HG03039 (cell line): ENCODE measurements around the gene REPS2.

ENCODE experiments used
- ATAC-seq: cut with Tn5 transposase; IDR thresholded peaks from one replicate; pipeline ENCODE4 v1.9.1; 2021; ENCODE audit warnings: mild to moderate bottlenecking, moderate library complexity; ENCODE audit not compliant: unreplicated experiment

The REPS2 gene

DNA sequence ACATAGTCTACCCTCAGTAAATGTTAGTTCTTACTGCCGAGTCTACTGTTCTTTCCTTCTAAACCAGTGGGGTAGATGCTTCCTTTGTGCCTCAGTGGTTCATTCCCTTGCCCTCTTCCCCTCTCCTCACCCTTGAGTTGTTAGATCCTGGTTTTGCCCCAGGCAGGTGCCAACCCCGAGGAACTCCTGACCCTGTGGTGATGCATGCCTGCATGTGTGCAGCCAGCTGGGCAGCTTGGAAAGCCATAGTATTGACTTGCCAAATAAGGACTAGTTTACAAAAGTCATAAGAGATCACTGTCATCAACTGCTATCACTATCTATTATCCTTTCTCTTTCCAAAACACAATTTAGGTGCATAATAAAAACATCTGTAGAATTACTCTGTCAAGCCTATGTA, 50.9 kb downstream of the REPS2 start:
- ATAC-seq: no peak

GRCh38 chrX:16999275-16999674, 52.8 kb downstream of the REPS2 start:
- ATAC-seq: no peak

DNA sequence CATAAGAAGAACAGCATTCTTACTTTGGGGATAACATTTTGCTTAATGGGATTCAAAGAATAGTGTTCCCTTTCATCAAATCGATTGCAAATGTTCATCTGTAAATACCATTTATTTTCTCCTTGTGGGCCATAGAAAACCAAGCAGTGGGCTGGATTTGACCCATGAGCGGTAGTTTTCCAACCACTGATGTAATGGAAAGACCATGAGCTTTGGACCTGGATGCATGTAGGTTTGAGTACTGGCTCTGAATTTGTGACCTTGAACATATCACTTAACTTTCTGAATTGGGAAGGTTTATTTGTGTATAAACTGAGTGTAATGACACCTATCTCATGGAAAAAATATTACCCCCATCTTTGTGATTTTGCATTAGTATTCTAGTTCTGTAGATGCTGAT, 54.3 kb downstream of the REPS2 start:
- no peak for ATAC-seq

DNA sequence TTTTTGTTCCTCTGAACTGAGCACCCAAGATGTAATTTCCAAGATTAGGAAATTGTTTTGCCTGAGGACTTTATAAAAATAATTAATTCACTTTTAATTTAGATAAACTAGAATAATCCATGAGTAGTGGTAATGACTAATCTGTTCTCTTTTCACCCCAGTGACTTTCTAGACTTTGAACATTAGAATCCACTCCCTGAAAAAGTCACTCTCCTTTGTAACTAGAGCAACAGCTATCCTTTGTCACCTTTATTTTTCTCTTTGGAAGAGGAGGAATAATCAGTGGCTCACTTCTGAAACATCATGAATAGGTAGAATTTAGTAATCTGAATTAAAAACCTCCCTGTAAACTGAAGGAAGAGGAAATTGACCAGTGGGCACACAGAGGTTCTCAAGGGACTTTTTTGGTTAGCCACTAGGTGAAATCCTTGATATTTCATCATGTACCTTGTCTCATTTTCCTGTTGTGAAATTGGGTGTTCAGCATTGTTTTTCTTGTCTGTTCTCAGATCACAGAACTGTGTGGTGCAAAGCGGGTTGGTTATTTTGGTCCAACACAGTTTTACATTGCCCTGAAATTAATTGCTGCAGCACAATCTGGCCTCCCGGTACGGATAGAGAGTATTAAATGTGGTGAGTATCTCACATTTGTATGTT, 59.4 kb downstream of the REPS2 start:
- no peak for ATAC-seq

GRCh38 chrX:17007134-17007768, 60.8 kb downstream of the REPS2 start:
- no peak for ATAC-seq

DNA sequence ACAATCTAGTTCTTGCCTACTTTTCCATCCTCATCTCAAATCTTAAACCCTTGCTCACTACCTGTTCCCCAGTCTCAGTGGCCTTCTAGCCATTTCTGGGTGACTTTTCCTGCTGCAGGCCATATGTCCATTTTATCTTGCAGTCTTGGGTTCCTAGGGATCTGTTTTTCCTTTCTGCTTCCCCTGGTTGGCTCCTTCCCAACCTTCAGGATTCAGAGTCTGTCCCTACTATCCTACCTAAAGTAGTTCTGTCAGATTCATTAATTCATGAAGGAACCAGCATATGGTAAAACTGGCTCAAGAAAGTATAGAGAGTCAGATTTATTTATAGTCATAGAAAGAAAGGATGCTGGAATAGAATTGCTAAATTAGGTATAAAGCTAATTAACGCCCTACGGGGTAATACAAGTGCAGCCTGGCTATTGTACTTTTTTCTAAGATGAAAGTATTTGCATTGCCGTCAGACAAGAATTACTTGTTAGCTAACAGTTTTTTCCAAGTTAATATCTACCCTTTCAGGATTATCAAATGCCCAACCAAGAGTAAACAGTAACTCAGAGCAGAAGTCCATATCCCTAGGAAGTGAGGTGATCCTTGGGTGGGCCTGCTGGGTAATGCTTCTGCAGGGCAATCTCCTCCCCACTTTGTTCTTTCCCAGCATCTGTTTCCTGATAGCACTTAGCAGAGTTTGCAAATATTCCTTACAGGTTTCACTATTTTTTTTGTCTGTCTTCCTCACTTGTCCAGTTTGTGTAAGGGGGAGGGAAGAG, 63.6 kb downstream of the REPS2 start:
- no peak for ATAC-seq

GRCh38 chrX:17012465-17012864, 66.0 kb downstream of the REPS2 start:
- ATAC-seq: no peak

GRCh38 chrX:17014216-17014615, 67.8 kb downstream of the REPS2 start:
- ATAC-seq: no peak

GRCh38 chrX:17017134-17017533, 70.7 kb downstream of the REPS2 start:
- no peak for ATAC-seq

DNA sequence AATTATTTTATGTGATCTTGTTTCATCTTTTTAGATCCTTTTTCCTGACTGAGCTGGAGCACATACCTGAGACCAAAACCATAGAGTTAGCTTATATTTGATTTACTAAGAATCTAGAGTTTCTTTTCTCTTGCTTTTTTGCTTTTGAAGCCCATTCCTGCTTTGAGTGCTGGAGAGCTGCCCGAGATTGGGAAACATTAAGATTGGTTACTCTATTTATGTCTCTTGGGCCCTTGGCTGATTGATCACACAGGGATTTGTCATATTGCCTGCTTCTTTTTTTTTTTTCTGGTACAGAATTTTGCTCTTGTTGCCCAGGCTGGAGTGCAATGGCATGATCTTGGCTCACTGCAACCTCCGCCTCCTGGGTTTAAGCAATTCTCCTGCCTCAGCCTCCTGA, 73.9 kb downstream of the REPS2 start:
- ATAC-seq: no peak

DNA sequence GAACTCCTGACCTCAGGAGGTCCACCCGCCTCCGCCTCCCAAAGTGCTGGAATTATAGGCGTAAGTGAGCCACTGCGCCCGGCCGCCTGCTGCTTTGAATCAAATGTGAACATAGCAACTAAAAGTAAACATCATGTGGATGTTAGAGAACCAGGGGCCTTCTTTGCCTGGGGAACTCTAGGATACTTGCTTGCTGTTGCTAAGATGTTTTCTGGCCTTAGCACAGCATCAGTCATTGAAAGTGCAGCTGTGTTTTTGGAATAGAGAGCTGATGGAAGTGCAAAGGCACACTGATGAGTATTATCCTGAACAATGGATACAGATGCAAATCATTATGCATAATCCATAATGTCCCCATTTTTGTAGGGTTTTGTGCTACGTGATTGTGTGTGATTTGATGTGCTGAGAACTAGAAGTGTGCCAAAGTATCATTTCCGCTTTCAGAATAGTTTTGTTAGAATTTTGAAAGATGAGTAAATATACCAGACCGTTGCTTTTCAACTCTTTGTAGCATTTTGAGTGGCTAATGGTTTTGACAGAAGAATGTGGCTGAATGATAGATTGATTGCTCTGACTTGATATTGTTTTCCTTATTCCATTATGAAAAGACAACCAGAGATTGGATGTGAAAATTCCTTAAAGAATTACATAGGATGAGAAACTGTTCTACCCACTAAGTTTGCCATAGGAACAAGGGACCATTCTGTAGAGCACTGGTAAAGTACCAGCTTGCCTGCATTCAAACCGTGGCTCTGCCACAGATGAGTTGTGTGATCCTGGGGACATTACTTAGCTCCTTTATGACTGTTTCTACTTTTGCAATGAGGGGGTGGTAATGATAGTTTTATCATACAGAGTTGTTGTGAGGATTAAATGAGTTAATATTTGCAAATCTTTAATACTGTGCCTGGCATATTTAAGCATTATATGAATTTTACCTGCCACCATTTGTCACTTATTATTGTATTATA, 74.7 kb downstream of the REPS2 start:
- no peak for ATAC-seq

DNA sequence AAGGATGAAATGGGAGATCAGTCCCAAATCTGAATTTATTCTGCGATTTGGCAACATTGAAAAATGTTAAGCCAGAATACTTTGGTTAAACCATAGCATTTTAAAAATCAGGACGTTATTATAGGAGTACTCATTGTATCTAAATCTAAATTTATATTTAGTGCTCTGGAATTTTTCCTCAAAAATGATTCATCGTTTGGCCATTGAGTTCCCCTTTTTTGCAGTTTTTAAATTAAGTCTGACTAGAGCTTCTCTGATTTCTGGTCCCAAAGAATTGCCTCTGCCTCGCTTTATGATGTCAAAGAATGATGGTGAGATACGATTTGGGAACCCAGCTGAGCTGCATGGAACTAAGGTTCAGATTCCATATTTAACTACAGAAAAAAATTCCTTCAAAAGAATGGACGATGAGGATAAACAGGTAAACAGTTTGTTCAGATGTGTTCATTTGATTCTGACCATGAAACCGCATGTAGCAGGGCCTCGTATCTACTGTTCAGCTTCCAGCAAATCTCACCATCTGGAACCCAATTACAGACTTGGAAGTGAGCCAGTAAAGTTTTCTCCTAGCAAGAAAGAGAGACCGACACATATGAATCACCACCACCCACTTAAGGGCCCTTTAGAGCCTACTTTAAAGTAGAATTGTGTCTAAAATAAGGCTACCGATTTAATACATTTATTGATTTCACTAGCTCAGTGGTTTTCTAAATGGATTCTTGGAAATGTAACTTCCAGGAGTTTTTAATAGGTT, 75.6 kb downstream of the REPS2 start:
- no peak for ATAC-seq

GRCh38 chrX:17023661-17024060, 77.2 kb downstream of the REPS2 start:
- no peak for ATAC-seq

DNA sequence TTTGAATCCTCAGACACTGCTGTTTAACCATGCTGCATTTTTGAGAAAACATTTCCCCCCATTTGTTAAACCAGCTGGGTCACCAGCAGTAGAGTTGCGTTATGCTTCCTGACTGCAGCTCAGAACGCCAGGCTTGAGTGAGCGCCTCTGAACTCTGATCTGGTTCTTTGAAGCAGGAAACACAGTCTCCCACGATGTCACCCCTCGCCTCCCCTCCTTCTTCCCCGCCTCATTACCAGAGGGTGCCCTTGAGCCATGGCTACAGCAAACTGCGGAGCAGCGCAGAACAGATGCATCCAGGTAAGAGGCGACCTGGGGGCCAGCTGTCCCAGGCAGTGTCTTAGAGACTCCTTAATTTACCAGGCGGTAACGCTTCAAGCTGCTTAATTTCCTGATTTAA, 78.4 kb downstream of the REPS2 start:
- ATAC-seq: no peak

DNA sequence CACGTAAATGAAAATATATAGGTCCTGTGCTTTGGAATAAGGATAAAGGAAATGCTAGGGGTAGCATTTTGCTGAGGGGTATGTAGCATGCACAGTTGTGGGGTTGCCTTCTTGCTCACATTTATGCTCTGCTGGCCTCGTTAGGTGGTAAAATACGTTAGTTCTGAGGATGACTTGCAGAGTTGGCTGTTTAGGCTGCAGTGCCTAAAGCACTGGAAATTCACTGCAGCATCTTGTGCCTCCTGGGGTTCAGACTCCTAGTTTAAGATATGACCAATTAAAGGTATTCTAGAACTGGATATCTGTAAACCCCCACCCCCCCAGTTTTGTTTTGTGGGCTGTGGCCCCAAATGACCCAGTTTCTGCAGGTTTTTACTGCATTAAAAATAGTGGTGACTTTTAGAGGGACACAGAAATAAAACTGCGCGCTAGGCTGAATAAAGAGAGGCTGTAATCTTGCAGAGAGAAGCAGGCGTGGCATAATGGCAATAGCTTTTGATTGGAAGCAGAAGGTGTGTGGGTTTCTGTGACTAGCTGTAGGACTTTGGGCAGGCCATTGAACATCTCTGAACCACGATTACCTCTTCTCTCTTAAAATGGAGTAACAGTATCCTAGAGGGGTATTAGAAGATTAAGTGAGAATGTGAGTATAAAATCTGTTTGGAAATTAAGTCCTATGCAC, 79.3 kb downstream of the REPS2 start:
- no peak for ATAC-seq

- no peak for ATAC-seq
Observed at GRCh38 chrX:17027931-17028330, 81.5 kb downstream of the REPS2 start.

DNA sequence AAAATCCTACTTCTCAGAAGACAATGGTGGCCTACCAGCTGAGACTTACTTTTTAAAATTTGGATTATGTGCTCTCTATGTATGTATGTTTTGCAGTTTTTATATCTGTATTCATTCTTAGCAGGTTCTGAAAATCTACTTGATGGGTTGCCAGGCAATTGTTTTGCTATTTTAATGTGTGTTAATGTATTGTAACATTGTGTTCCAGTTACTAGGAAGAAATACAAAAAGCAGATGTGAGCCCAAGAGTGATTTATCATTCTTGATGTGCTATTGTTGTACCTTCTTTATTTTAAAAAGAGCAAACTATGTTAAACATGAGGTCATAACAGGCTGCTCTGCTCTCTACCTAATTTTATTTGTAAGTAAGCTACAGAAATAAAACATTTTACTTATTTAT, 81.9 kb downstream of the REPS2 start:
- ATAC-seq: no peak

DNA sequence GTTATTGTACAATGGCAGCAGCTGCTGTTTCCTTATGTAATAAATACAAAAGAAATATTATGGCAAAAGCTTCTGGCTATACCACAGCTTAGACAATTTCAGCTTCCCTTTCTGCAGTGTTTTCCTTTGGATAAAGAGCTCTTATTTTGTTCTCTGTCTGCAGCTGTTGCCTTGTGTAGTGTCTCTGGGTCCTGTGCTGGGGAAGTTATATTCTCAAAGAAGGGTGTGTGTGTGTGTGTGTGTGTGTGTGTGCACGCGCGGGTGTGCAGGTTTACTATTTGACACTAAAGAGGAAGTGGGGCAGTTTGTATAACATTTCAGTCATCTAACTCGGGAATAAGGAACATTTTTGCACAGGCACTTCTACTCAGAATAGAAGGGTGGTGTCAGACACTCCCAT, 83.6 kb downstream of the REPS2 start:
- no peak for ATAC-seq

GRCh38 chrX:17030580-17031270, 84.3 kb downstream of the REPS2 start:
- no peak for ATAC-seq
